K562 (cell line): ENCODE measurements around the gene BRD3. TPM values are rescaled to one million over a fixed set of nuclear protein-coding genes. Genes with fewer than 3 reads are reported as not detected.

ENCODE experiments used
- ATAC-seq: fragments of 200-7000 bp; cut with Tn5 transposase; 3 replicates; pipeline ENCODE4 v1.9.1; 2020; ENCODE audit warnings: moderate library complexity
- BruUV-seq: library from RNA; stranded (reverse); fragments of 400-500 nt; replicated peaks from 2 replicates; lab custom pipeline; 2021; lab: Mats Ljungman, UMichigan
- CTCF ChIA-PET: fragments of 300-600 bp; formaldehyde crosslinking; extraction: SDS; loops from one replicate; lab custom pipeline; 2021; ENCODE audit warnings: low intra/inter-chr PET ratio; lab: Yijun Ruan, JAX
- POLR2A ChIA-PET: fragments of 300-600, 350-650 bp; sonication (Branson Sonifier 250); formaldehyde crosslinking; extraction: SDS; loops from one replicate; lab custom pipeline; 2021; ENCODE audit warnings: antibody characterized with exemption, inconsistent platforms; lab: Yijun Ruan, JAX
- DNase-seq, 4 experiments: peaks; one replicate each; pipeline versions ENCODE4 v3.0.0 to v3.0.0-alpha.2; 2011 to 2018; ENCODE audit warnings: low spot score in 3 of 4, mixed read lengths in 3 of 4; ENCODE audit errors: extremely low read depth in 1 of 4
- FAIRE-seq: peaks from 2 replicates; lab custom pipeline; 2011; peaks lifted over from hg19 to GRCh38; lab: Jason Lieb, UNC
- H2AFZ ChIP-seq: 2 replicates; pipeline ENCODE4 v1.6.0; 2011; ENCODE audit warnings: low read depth, low read length, control low read depth, inconsistent platforms
- H3K27ac ChIP-seq: fragments of 200-600 bp; 3 replicates; pipeline ENCODE4 v1.8.0; 2011; ENCODE audit warnings: low read depth, mild to moderate bottlenecking, control low read depth, inconsistent platforms, low read length, moderate library complexity, mixed read lengths; ENCODE audit errors: extremely low read depth
- H3K27me3 ChIP-seq, 2 experiments: fragments of 300-600 bp in 1 of 2; 2 replicates in 1 of 2; 3 replicates in 1 of 2; pipeline versions ENCODE4 v1.6.0 to v1.8.0; 2011; ENCODE audit warnings: inconsistent platforms in 2 of 2, low read length in 2 of 2, mild to moderate bottlenecking in 1 of 2, mixed read lengths in 1 of 2, moderate library complexity in 1 of 2; ENCODE audit not compliant: control insufficient read depth in 2 of 2, insufficient read depth in 2 of 2
- H3K36me3 ChIP-seq: fragments of 300-600 bp; 3 replicates; pipeline ENCODE4 v1.8.0; 2011; ENCODE audit warnings: mild to moderate bottlenecking, low read length, inconsistent platforms; ENCODE audit not compliant: control insufficient read depth, insufficient read depth
- H3K4me1 ChIP-seq, 2 experiments: fragments of 200-600 bp in 1 of 2; replicated peaks in 1 of 2; 2 replicates in 1 of 2; 3 replicates in 1 of 2; pipeline versions ENCODE4 v1.5.1 to v1.8.0; 2011; ENCODE audit warnings: inconsistent platforms in 2 of 2, low read length in 2 of 2, mild to moderate bottlenecking in 1 of 2, mixed read lengths in 1 of 2, moderate library complexity in 1 of 2; ENCODE audit not compliant: control insufficient read depth in 2 of 2, insufficient read depth in 2 of 2
- H3K4me2 ChIP-seq: 2 replicates; pipeline ENCODE4 v1.6.1; 2011; ENCODE audit warnings: low read length, control low read depth, inconsistent platforms, mixed read lengths; ENCODE audit not compliant: insufficient read depth
- H3K4me3 ChIP-seq: fragments of 200-600 bp; sonication (generic), shearing (Covaris generic); 2 replicates; pipeline ENCODE4 v1.5.1; 2016; ENCODE audit warnings: control low read depth, inconsistent platforms
- H3K79me2 ChIP-seq: fragments of 200-600 bp; 3 replicates; pipeline ENCODE4 v1.8.0; 2011; ENCODE audit warnings: low read length, inconsistent platforms; ENCODE audit not compliant: control insufficient read depth, insufficient read depth
- H3K9ac ChIP-seq, 2 experiments: 2 replicates each; pipeline versions ENCODE4 v1.6.0 to v1.6.1; 2011; ENCODE audit warnings: low read depth in 2 of 2, low read length in 2 of 2, control low read depth in 1 of 2, inconsistent platforms in 1 of 2, mild to moderate bottlenecking in 1 of 2, mixed read lengths in 1 of 2; ENCODE audit not compliant: insufficient read depth in 1 of 2
- H3K9me1 ChIP-seq: one replicate; pipeline ENCODE4 v1.6.0; 2011; ENCODE audit warnings: inconsistent platforms, mild to moderate bottlenecking, low read length, moderate library complexity; ENCODE audit not compliant: control insufficient read depth, insufficient read depth
- H3K9me3 ChIP-seq: replicated peaks from 2 replicates; pipeline ENCODE4 v1.5.1; 2011; ENCODE audit warnings: low read depth, low read length, inconsistent platforms; ENCODE audit not compliant: control insufficient read depth, insufficient read depth
- H4K20me1 ChIP-seq: replicated peaks from 2 replicates; pipeline ENCODE4 v1.6.1; 2011; ENCODE audit warnings: low read length, inconsistent platforms, mixed read lengths; ENCODE audit not compliant: control insufficient read depth, insufficient read depth
- CCAR2 ChIP-seq: fragments of 200-400 bp; formaldehyde crosslinking; IDR thresholded peaks from 2 replicates; pipeline ENCODE4 v1.6.1; 2017; ENCODE audit warnings: mild to moderate bottlenecking, low read depth, low read length
- DIDO1 ChIP-seq: fragments of 450-650 bp; IDR thresholded peaks from 2 replicates; pipeline ENCODE4 v1.6.1; 2016; ENCODE audit warnings: low read depth, missing biosample characterization, missing genetic modification characterization
- ELK3 ChIP-seq: fragments of 450-650 bp; formaldehyde crosslinking; IDR thresholded peaks from 2 replicates; pipeline ENCODE4 v1.4.0; 2020; ENCODE audit warnings: mild to moderate bottlenecking
- FOXJ2 ChIP-seq: fragments of 200-800 bp; sonication (Bioruptor generic); IDR thresholded peaks from 2 replicates; pipeline ENCODE4 v1.6.1; 2016; ENCODE audit warnings: missing genetic modification characterization, missing compliant biosample characterization
- HBP1 ChIP-seq: fragments of 450-650 bp; formaldehyde crosslinking; IDR thresholded peaks from 2 replicates; pipeline ENCODE4 v1.4.0; 2022; ENCODE audit warnings: missing genetic modification characterization
- HINFP ChIP-seq: fragments of 450-650 bp; conservative IDR thresholded peaks from 2 replicates; pipeline ENCODE4 v1.6.1; 2016; ENCODE audit warnings: missing genetic modification characterization, low read depth, mild to moderate bottlenecking, control low read depth, missing compliant biosample characterization
- IRF1 ChIP-seq: sonication (generic); formaldehyde crosslinking; IDR thresholded peaks from 2 replicates; pipeline ENCODE4 v1.8.0; 2022; ENCODE audit warnings: missing genetic modification reagents, mild to moderate bottlenecking, borderline replicate concordance
- JUND ChIP-seq, 2 experiments: IDR thresholded peaks; 2 replicates in 1 of 2; 3 replicates in 1 of 2; pipeline ENCODE4 v1.6.1; 2011; ENCODE audit warnings: borderline replicate concordance in 2 of 2, low read depth in 2 of 2, low read length in 2 of 2, improper control_type of control experiment in 1 of 2, missing biosample characterization in 1 of 2, missing genetic modification characterization in 1 of 2, missing genetic modification reagents in 1 of 2
- MAFG ChIP-seq: fragments of 450-650 bp; conservative IDR thresholded peaks from 2 replicates; pipeline ENCODE4 v1.6.1; 2016; ENCODE audit warnings: missing genetic modification characterization, missing compliant biosample characterization
- MTA1 ChIP-seq: fragments of 450-650 bp; IDR thresholded peaks from 2 replicates; pipeline ENCODE4 v1.6.1; 2017; ENCODE audit warnings: borderline replicate concordance
- POU5F1 ChIP-seq: fragments of 150-350 bp; IDR thresholded peaks from 2 replicates; pipeline ENCODE4 v1.6.1; 2014; ENCODE audit warnings: borderline replicate concordance, low read length, low read depth, mild to moderate bottlenecking; ENCODE audit not compliant: partially characterized antibody
- SMARCC2 ChIP-seq: fragments of 450-650 bp; IDR thresholded peaks from 2 replicates; pipeline ENCODE4 v1.6.1; 2017; ENCODE audit warnings: antibody characterized with exemption, moderate library complexity, mild to moderate bottlenecking, low read depth
- SUPT5H ChIP-seq: fragments of 450-650 bp; IDR thresholded peaks from 2 replicates; pipeline ENCODE4 v1.6.1; 2016
- XRCC3 ChIP-seq: fragments of 450-650 bp; IDR thresholded peaks from 2 replicates; pipeline ENCODE4 v1.6.1; 2017; ENCODE audit warnings: mild to moderate bottlenecking, moderate library complexity
- ZNF699 ChIP-seq: fragments of 250-450 bp; sonication (Bioruptor Pico); IDR thresholded peaks from 2 replicates; pipeline ENCODE4 v1.8.0; 2021; ENCODE audit warnings: mild to moderate bottlenecking, moderate library complexity; ENCODE audit not compliant: insufficient replicate concordance
- WGBS: fragments of 100-300 bp; shearing (Covaris generic); methylation state at CpG from one replicate; pipeline ENCODE4 v1.1.6; 2016; ENCODE audit warnings: low coverage, mixed read lengths; ENCODE audit not compliant: insufficient coverage; ENCODE audit errors: missing lambda C conversion rate; 5-methylcytosine and 5-hydroxymethylcytosine counted together
- in situ Hi-C: fragments of 300-500 bp; cut with MboI; formaldehyde crosslinking; loops from 4 replicates; pipeline ENCODE4 v1.15.0; 2018; ENCODE audit warnings: inconsistent platforms, mixed read lengths
- intact Hi-C: fragments of 100-400 bp; cut with micrococcal nuclease; formaldehyde crosslinking; loops from 2 replicates; pipeline ENCODE4 v1.14.2; 2022
- polyA plus RNA-seq, 8 experiments: library from polyadenylated mRNA; depleted of rRNA in 4 of 8; stranded (reverse) in 5 of 8; unstranded in 3 of 8; fragments of >200 nt; fragmentation: Nextera tagmentation in 2 of 8; fragmentation: Illumina TruSeq in 1 of 8; extraction: Ambion mirVana in 2 of 8; extraction: Trizol in 1 of 8; gene quantifications; 2 replicates each; pipeline versions ENCODE4 v1.2.1 to v1.2.3, GENCODE V29; 2011 to 2014; ENCODE audit warnings: inconsistent platforms in 1 of 8, missing spikeins in 1 of 8
- total RNA-seq, 7 experiments: library from RNA; depleted of rRNA in 6 of 7; stranded (reverse); fragments of >200 nt in 6 of 7; fragmentation: Illumina TruSeq in 2 of 7; extraction: Trizol in 2 of 7; gene quantifications; 2 replicates each; pipeline versions ENCODE4 v1.2.1 to v1.2.3, GENCODE V29; 2011 to 2021; ENCODE audit warnings: low replicate concordance in 1 of 7

BRD3 gene
- total and polyA plus RNA-seq, 9 of the 15 experiments (the other 6 are each of a cell fraction or from before 2014, with no cell fraction given) = 0.82 to 37.1 (median 4.2) TPM

- Histone ChIP-seq H3K79me2 (peaks cover 23% of the 10 kb centered on the region), H4K20me1 (peaks cover 29% of the 10 kb centered on the region), H3K9me1 (no peaks in the 10 kb centered on the region), H3K27ac (no peak overlapping the region), H3K9ac (peak overlapping the region in 1 of 2 experiments; percentile 58; a peak in 1 of 4 replicates), H3K4me2 (no peak overlapping the region), H3K4me1 (peaks cover 0 to 56% of the 10 kb centered on the region in 2 experiments; a peak in 2 of 5 replicates), H2AFZ (no peak overlapping the region), H3K9me3 (no peaks in the 10 kb centered on the region), H3K36me3 (peaks cover 25% of the 10 kb centered on the region; the same call in 1 of the 3 replicates), H3K4me3 (no peak overlapping the region), H3K27me3 (no peaks in the 10 kb centered on the region)
- no TSS peak for BruUV-seq
- FAIRE-seq (no peak), DNase-seq (no peak), ATAC-seq (no peak)
- ChIA-PET CTCF (no interaction called here), POLR2A (interaction anchor here (0.6 to 1.2 kb wide), 4 partner anchors 10 to 328 kb away, joined by 3 to 4 read pairs (median 4); partner anchors contain the start of gene WDR5)
- in situ Hi-C loops = no loop called here
- 89% methylated on average over 24 of the region's 28 CpGs for WGBS
- intact Hi-C loops = no loop called here
- no peak for TF ChIP-seq MAFG (tag)
- no peak for TF ChIP-seq JUND (IDR thresholded peaks at IDR 0.05; ENCODE audit: borderline replicate concordance, low read depth, low read length)
- no peak for TF ChIP-seq JUND (tag; IDR thresholded peaks at IDR 0.05; ENCODE audit: borderline replicate concordance, low read depth, low read length)
- TF ChIP-seq FOXJ2 (tag) = no peak
- TF ChIP-seq HINFP (tag) = no peak
- TF ChIP-seq CCAR2 = no peak
- TF ChIP-seq ELK3 = no peak
- no peak for TF ChIP-seq SMARCC2
- no peak for TF ChIP-seq DIDO1
- TF ChIP-seq IRF1 (CRISPR knock-in tag) = no peak
- TF ChIP-seq POU5F1 = no peak
- no peak for TF ChIP-seq ZNF699 (CRISPR knock-in tag)
- no peak for TF ChIP-seq XRCC3
- TF ChIP-seq HBP1 (CRISPR knock-in tag) = no peak
- TF ChIP-seq MTA1 = no peak
- TF ChIP-seq SUPT5H = no peak
Measured at GRCh38 chr9:134054891-134055811, 12.7 kb downstream of the BRD3 start.
